Cardiac muscle cell (in vitro differentiated cells and primary cell): Measurements from ENCODE around the gene NPM1. TPM values are rescaled to one million over a fixed set of nuclear protein-coding genes. Genes with fewer than 3 reads are reported as not detected.
"Not testable (repeated sequence)": the region's sequence is repeated elsewhere in the genome, so short reads cannot be mapped to it uniquely, and the experiment has no call there.

Experiments used
- DNase-seq, 2 donors: peaks; one replicate each; pipeline versions ENCODE4 v3.0.0 to v3.0.0-alpha.2; 2010 to 2017; ENCODE audit warnings: low read depth in 1 of 2, low spot score in 1 of 2
- H3K27ac ChIP-seq: fragments of 200-600 bp; sonication (generic); 2 replicates; pipeline ENCODE4 v1.5.1; 2016
- H3K27me3 ChIP-seq: fragments of 200-600 bp; sonication (generic); 2 replicates; pipeline ENCODE4 v1.6.0; 2016; ENCODE audit warnings: control low read depth
- H3K36me3 ChIP-seq: fragments of 200-600 bp; sonication (generic); 2 replicates; pipeline ENCODE4 v1.5.1; 2016; ENCODE audit warnings: control low read depth
- H3K4me1 ChIP-seq: fragments of 200-600 bp; sonication (generic); 2 replicates; pipeline ENCODE4 v1.8.1; 2017; ENCODE audit warnings: low read depth, mild to moderate bottlenecking, mixed run types
- H3K4me3 ChIP-seq: fragments of 200-600 bp; sonication (generic); 2 replicates; pipeline ENCODE4 v1.5.1; 2016; ENCODE audit warnings: mild to moderate bottlenecking
- H3K9me3 ChIP-seq: fragments of 200-600 bp; sonication (generic); 2 replicates; pipeline ENCODE4 v1.5.1; 2017; ENCODE audit warnings: low read depth, mild to moderate bottlenecking, control low read depth
- polyA plus RNA-seq: library from polyadenylated mRNA; unstranded; fragments of >200 nt; fragmentation: Nextera tagmentation; extraction: Ambion mirVana; gene quantifications from 2 replicates; pipeline ENCODE4 v1.2.1, GENCODE V29; 2016
- total RNA-seq: library from RNA; depleted of rRNA; stranded (reverse); fragments of >200 nt; gene quantifications from 2 replicates; pipeline ENCODE4 v1.2.3, GENCODE V29; 2016
- TF ChIP-seq, protein P1 (sequence below): IDR thresholded peaks from 2 replicates; pipeline ENCODE4 v1.5.1; 2012; ENCODE audit warnings: low read depth, mild to moderate bottlenecking, low read length

Gene NPM1
- total and polyA plus RNA-seq, 2 experiments from 2014 or later = 389 to 1,115 TPM

DNA sequence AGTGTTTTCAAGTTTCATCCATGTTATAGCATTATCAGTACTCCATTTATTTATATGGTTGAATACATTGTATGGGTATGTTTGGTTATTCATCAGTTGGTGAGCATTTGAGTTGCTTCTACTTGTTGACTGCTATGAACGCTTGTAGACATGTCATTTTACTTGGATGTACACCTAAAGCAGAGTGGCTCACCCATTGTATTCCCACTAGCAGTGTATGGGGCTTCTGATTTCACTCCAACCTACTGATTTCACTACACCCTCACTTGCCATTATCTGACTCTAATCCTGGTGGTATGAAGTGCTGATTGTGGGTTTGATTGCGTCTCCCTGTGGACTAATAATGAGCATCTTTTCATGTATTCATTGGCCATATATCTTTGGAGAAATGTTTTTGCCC lies 9.5 kb downstream of the NPM1 start:
- H3K4me3 ChIP-seq = no peak overlapping the region
- DNase-seq = no peak
- no peaks in the 10 kb centered on the region for H3K4me1 ChIP-seq
- H3K27me3 ChIP-seq = no peaks in the 10 kb centered on the region
- peaks cover 79% of the 10 kb centered on the region for H3K36me3 ChIP-seq
- H3K9me3 ChIP-seq = no peaks in the 10 kb centered on the region
- H3K27ac ChIP-seq = no peak overlapping the region
- TF ChIP-seq, protein P1, sequence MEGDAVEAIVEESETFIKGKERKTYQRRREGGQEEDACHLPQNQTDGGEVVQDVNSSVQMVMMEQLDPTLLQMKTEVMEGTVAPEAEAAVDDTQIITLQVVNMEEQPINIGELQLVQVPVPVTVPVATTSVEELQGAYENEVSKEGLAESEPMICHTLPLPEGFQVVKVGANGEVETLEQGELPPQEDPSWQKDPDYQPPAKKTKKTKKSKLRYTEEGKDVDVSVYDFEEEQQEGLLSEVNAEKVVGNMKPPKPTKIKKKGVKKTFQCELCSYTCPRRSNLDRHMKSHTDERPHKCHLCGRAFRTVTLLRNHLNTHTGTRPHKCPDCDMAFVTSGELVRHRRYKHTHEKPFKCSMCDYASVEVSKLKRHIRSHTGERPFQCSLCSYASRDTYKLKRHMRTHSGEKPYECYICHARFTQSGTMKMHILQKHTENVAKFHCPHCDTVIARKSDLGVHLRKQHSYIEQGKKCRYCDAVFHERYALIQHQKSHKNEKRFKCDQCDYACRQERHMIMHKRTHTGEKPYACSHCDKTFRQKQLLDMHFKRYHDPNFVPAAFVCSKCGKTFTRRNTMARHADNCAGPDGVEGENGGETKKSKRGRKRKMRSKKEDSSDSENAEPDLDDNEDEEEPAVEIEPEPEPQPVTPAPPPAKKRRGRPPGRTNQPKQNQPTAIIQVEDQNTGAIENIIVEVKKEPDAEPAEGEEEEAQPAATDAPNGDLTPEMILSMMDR = no peak

DNA sequence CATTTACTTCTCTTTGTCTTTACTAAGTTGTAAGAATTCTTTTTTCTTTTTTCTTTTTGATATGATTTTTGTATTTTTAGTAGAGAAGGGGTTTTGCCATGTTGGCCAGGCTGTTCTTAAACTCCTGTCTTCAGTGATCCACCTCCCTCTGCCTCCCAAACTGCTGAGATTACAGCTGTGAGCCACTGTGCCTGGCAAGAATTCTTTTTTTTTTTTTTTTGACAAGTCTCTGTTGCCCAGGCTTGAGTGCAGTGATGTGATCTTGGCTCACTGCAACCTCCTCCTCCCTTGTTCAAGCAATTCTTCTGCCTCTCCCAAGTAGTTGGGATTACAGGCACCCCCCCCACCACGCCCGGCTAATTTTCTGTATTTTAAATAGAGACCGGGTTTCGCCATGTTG lies 9.9 kb downstream of the NPM1 start:
- Histone ChIP-seq H3K9me3 (no peaks in the 10 kb centered on the region), H3K4me3 (no peak overlapping the region), H3K27me3 (no peaks in the 10 kb centered on the region), H3K4me1 (no peaks in the 10 kb centered on the region), H3K27ac (no peak overlapping the region), H3K36me3 (peaks cover 78% of the 10 kb centered on the region)
- TF ChIP-seq, protein P1 = no peak
- no peak for DNase-seq

DNA sequence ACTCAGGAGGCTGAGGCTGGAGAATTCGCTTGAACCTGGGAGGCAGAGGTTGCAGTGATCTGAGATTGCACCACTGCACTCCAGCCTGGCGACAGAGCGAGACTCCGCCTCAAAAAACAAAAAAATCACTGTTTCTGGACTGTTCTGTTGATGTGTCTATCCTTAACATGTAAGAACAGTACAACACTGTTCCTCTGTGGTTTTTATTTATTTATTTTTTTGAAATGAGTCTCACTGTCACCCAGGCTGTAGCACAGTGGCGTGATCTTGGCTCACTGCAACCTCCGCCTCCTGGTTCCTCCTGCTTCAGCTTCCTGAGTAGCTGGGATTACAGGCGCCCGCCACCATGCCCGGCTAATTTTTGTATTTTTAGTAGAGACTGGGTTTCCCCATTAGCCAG lies 11.0 kb downstream of the NPM1 start:
- not testable (repeated sequence) for H3K27ac ChIP-seq, DNase-seq, H3K27me3 ChIP-seq, H3K9me3 ChIP-seq, H3K4me3 ChIP-seq, H3K4me1 ChIP-seq
- peaks cover 67% of the 10 kb centered on the region for H3K36me3 ChIP-seq

DNA sequence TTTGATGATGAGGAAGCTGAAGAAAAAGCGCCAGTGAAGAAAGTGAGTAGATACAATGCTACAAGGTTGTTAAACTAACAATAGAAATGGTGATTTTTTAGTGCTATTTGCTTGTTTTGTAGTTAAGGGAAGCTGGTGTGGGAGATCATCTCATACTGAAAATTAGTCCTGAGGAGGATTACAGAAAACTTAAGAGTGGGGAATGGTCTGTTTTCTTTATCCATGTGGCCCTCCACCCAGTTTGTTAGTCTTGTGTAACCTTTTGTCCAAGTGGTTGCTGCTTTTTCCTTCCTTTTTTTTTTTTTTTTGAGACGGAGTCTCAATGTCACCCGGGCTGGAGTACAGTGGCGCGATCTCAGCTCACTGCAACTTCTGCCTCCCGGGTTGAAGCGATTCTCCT lies 12.5 kb downstream of the NPM1 start:
- no peak overlapping the region for H3K27ac ChIP-seq
- no peak for DNase-seq
- H3K4me1 ChIP-seq = no peaks in the 10 kb centered on the region
- no peaks in the 10 kb centered on the region for H3K9me3 ChIP-seq
- TF ChIP-seq, protein P1 = no peak
- H3K27me3 ChIP-seq = no peaks in the 10 kb centered on the region
- no peak overlapping the region for H3K4me3 ChIP-seq
- H3K36me3 ChIP-seq = peaks cover 61% of the 10 kb centered on the region

DNA sequence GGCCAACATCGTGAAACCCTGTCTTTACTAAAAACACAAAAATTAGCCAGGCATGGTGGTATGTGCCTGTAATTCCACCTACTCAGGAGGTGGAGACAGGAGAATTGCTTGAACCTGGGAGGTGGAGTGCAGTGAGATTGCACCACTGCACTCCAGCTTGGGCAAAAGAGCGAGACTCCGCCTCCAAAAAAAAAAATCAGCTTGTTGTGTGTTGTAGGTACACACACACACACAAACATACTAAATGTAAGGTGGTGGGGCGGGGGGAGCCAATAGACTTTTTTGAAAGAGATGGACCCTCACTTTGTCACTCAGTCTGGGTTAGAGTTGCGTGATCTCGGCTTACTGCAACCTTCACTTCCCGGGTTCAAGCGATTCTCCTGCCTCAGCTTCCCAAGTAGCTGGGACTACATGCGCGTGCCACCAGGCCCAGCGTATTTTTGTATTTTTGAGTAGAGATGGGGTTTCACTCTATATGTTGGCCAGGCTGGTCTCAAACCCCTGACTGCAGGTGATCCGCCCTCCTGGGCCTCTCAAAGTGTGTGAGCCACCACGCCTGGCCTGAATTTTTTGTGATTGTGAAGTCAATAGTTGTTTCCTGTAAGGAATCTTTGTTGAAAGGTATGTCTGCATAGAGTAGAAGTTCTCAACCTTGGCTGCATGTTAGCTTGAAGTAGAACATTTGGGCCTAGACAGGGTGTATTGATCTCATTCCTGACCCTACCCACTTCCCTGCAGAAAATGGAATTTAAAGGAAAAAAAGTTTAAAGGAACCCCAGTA lies 13.7 kb downstream of the NPM1 start:
- no peaks in the 10 kb centered on the region for H3K9me3 ChIP-seq
- H3K27ac ChIP-seq = no peak overlapping the region
- no peak for DNase-seq
- H3K4me1 ChIP-seq = no peaks in the 10 kb centered on the region
- TF ChIP-seq, protein P1 = no peak
- H3K27me3 ChIP-seq = no peaks in the 10 kb centered on the region
- H3K36me3 ChIP-seq = peaks cover 63% of the 10 kb centered on the region
- no peak overlapping the region for H3K4me3 ChIP-seq

DNA sequence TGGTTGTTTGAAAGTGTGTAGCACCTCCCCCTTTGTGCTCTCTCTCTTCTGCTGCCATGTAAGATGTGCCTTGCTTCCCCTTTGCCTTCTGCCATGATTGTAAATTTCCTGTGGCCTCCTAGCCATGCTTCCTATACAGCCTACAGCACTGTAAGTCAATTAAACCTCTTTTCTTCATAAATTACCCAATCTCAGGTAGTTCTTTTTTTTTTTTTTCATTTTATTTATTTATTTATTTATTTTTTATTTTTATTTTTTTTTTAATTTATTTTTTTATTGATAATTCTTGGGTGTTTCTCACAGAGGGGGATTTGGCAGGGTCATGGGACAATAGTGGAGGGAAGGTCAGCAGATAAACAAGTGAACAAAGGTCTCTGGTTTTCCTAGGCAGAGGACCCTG lies 15.1 kb downstream of the NPM1 start:
- not testable (repeated sequence) for H3K9me3 ChIP-seq, H3K4me1 ChIP-seq, H3K27ac ChIP-seq, H3K4me3 ChIP-seq, DNase-seq, H3K27me3 ChIP-seq
- H3K36me3 ChIP-seq = peaks cover 66% of the 10 kb centered on the region
